Glutamatergic neuron (in vitro differentiated cells): ENCODE measurements around the gene CDH1. TPM values are rescaled to one million over a fixed set of nuclear protein-coding genes. Genes with fewer than 3 reads are reported as not detected.

Source experiments
- DNase-seq: peaks from one replicate; pipeline ENCODE4 v3.0.0; 2022
- H3K27ac Mint-ChIP-seq: one replicate; pipeline ENCODE4 v1.8.0; 2020; ENCODE audit warnings: mild to moderate bottlenecking, mixed read lengths, inconsistent platforms; ENCODE audit not compliant: unreplicated experiment
- H3K27me3 Mint-ChIP-seq: one replicate; pipeline ENCODE4 v1.8.0; 2020; ENCODE audit warnings: mild to moderate bottlenecking, moderate library complexity, mixed read lengths, inconsistent platforms; ENCODE audit not compliant: unreplicated experiment
- H3K36me3 Mint-ChIP-seq: one replicate; pipeline ENCODE4 v1.8.0; 2020; ENCODE audit warnings: mild to moderate bottlenecking, mixed read lengths, inconsistent platforms; ENCODE audit not compliant: unreplicated experiment
- H3K4me1 Mint-ChIP-seq: one replicate; pipeline ENCODE4 v1.8.0; 2020; ENCODE audit warnings: mild to moderate bottlenecking, low read depth, mixed read lengths, inconsistent platforms; ENCODE audit not compliant: unreplicated experiment
- H3K4me3 Mint-ChIP-seq: one replicate; pipeline ENCODE4 v1.8.0; 2020; ENCODE audit warnings: mild to moderate bottlenecking, mixed read lengths, inconsistent platforms; ENCODE audit not compliant: unreplicated experiment
- H3K9me3 Mint-ChIP-seq: one replicate; pipeline ENCODE4 v1.8.0; 2020; ENCODE audit warnings: mild to moderate bottlenecking, moderate library complexity, mixed read lengths, inconsistent platforms; ENCODE audit not compliant: unreplicated experiment
- CTCF ChIP-seq: fragments of 200-600 bp; sonication (generic); IDR thresholded peaks from one replicate; pipeline ENCODE4 v1.5.0; 2021; ENCODE audit not compliant: partially characterized antibody, unreplicated experiment
- total RNA-seq: library from RNA; stranded (reverse); fragmentation: NEBNext Ultra II Directional; extraction: Animal tissue kit (Norgen Biotek cat#: 25700); gene quantifications from one replicate; pipeline ENCODE4 v1.2.1, GENCODE V29; 2021; ENCODE audit not compliant: unreplicated experiment

The CDH1 gene
- total RNA-seq, 1 donor from 2014 or later, result 1.9 TPM

GRCh38 chr16:68782198-68783174, 45.4 kb downstream of the CDH1 start:
- Mint-ChIP-seq H3K4me3 (no peak overlapping the region), H3K4me1 (no peaks in the 10 kb centered on the region), H3K27ac (no peak overlapping the region), H3K27me3 (peaks cover 7% of the 10 kb centered on the region), H3K9me3 (peaks cover 1% of the 10 kb centered on the region), H3K36me3 (no peaks in the 10 kb centered on the region)
- DNase-seq, result no peak
- no peak for TF ChIP-seq CTCF

GRCh38 chr16:68784226-68784625, 47.1 kb downstream of the CDH1 start:
- H3K4me1 Mint-ChIP-seq, result no peaks in the 10 kb centered on the region
- H3K27ac Mint-ChIP-seq, result no peak overlapping the region
- peaks cover 7% of the 10 kb centered on the region for H3K27me3 Mint-ChIP-seq
- no peak for DNase-seq
- peaks cover 1% of the 10 kb centered on the region for H3K9me3 Mint-ChIP-seq
- TF ChIP-seq CTCF, result no peak
- H3K4me3 Mint-ChIP-seq, result no peak overlapping the region
- no peaks in the 10 kb centered on the region for H3K36me3 Mint-ChIP-seq

GRCh38 chr16:68784721-68785120, 47.6 kb downstream of the CDH1 start:
- no peak overlapping the region for H3K27ac Mint-ChIP-seq

DNA sequence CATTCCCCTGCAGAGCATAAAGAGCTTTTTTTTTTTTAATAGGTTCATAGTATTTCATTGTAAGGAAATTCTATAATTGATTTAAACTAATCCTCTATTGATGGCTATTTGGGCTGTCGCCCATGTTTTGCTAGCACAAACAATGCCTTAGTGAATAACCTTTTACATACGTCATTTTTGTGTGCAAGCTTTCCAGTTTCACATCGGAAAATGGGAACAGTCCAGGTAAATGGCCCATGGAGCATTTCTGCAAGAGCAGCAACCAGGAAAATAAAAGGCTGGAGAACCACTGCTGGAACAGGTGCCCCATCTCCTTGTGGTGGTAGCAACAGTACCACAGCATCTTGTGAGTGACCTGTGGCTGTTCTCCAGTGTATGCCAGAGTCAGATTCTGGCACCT, 48.6 kb downstream of the CDH1 start:
- no peaks in the 10 kb centered on the region for H3K4me1 Mint-ChIP-seq
- TF ChIP-seq CTCF, result no peak
- H3K4me3 Mint-ChIP-seq, result no peak overlapping the region
- no peaks in the 10 kb centered on the region for H3K9me3 Mint-ChIP-seq
- no peak overlapping the region for H3K27ac Mint-ChIP-seq
- H3K27me3 Mint-ChIP-seq, result peaks cover 5% of the 10 kb centered on the region
- no peak for DNase-seq
- no peaks in the 10 kb centered on the region for H3K36me3 Mint-ChIP-seq

More at GRCh38 chr16:68784721-68785120, 47.6 kb downstream of the CDH1 start:
- Mint-ChIP-seq H3K36me3 (no peaks in the 10 kb centered on the region), H3K4me1 (no peaks in the 10 kb centered on the region), H3K27me3 (peaks cover 7% of the 10 kb centered on the region), H3K9me3 (peaks cover 1% of the 10 kb centered on the region), H3K4me3 (no peak overlapping the region)
- TF ChIP-seq CTCF, result no peak
- DNase-seq, result no peak
